T1000 (cell line): ENCODE data around the gene PIP5K1C.

Experiments
- DNase-seq: peaks from one replicate; lab custom pipeline; 2025; ENCODE audit warnings: mixed read lengths; lab: John Stamatoyannopoulos, UW

Gene PIP5K1C

DNA sequence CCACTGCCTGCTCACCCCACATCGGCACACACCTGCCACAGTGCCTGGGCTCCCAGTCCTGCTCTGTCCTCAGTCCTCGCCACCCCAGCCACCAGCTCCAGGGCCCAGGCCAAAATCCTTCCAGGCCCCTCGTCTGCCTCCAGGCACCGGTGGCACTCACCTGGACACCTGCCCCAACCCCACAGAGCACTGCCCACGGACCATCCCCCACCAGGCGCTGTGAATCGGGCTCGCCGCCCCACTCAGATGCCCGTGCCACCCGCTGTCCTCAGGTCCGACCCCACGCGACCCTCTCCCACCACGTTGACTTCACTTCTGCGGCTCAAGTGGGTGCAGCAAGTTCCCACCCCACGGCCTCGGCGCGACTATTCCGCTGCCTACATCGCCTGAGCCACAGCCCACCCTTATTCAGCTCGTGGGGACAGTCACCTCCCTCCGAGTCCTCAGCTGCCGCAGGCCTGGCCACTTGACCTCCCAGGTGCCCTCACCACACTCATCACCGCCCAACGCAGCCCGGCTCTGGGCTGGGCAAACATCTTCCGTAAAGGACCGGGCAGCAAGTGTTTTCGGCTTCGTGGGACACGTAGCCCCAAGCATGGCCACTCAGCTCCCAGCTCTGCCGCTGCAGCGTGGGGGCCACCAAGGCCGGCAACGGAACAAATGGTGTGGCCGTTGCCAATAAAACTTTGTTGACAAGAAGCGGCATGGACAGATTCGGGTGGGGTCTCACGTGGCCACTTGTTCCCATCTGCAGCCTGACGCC is 5.7 kb downstream of the PIP5K1C start:
- no peak for DNase-seq

DNA sequence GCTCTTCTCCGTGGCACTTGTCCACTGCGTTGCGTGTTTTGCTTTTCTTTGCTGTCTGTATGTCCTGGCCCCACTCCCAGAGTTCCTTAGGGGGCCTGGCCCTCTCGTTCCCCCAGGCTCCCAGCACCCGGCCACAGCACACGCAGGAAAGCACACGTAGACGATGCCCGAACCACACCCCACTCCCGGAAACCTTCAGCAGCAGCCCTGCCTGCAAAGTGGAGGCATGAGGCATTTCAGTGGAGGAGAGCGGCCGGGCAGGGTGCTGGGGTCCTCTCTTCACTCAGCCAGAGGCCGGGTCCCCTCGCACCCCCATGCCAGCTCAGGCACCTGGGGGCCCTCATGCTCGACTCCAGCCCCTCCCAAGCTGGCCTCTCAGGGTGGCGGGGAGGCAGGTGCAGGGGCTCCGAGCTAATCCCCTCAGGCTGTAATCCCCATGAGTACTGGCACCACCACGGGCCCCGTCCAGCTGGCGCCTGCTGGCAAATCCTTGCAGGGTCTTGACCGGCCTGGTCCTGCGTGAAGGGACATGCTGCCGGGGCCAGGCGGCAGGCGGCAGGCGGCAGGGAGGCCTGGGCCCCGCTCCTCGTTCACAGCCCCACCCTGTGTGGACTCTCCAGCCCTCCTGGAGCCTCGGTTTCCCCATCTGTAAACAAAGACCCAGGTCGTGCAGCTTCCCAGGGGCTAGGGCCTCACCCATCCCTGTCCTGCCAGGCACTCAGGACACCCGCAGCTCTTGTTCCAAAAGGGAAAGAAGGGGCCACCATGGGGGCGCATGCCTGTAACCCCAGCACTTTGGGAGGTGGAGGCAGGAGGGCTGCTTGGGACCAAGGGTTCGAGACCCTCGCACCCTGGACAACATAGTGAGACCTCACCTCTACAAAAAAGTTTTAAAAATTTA is 7.0 kb downstream of the PIP5K1C start:
- DNase-seq: no peak

DNA sequence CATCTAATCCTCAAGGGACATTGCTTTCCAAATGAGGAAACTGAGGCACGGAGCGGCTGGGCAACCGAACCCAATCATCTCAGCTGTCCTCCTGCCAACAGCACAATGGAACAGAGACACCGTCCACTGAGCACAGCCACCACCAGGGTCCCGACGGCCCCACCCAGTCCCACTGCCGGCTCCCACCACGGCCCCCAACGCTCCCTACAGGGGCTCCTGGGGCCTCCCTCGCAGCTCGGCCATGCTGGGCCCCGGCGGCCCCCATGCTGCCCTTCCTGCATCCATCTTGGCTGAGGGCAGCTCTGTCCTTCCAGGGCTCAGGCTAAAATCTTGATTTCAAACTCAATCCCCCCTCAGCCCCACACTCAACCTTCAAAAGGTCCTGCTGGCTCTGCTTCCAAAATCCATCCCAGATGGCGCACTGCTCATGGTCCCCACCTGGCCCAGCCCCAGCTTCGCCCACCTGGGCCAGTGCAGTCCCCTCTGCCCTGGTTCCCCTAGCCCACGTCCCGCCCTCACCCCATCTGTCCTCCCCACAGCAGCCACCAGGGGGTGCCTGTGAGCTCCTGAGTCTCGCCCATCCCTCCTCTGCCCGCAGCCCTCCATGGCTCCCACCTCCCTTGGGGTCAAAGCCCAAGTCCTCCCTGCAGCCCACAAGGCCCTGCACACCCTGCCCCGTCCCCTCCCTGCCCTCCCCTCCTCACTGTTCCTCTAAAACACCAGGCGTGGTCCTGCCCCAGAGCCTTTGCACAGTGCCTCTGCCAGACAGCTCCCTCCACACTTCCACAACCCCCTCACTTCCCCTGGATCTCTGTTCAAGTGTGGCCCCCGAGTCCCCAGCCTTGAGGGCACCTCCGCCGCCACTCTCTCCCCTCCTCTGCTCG is 7.9 kb downstream of the PIP5K1C start:
- no peak for DNase-seq

DNA sequence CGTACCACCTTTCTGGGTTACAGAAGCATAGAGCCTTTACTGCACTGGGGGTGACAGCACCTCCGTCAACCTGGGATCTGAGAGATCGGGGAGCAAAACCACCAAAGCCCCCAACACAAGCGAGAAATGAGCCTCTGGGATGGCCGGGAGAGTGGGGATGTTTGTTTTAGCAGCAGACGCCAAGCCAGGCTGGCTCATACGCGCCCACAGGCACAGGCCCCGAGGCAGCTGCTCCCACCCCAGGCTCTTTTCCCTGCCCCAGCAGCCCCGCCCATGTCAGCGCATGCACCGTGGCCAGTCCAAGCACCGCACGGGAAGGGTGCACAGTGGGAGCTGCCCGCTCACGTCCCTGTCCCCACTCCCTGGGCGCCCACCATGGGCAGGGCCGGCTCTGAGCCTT is 8.5 kb downstream of the PIP5K1C start:
- no peak for DNase-seq

DNA sequence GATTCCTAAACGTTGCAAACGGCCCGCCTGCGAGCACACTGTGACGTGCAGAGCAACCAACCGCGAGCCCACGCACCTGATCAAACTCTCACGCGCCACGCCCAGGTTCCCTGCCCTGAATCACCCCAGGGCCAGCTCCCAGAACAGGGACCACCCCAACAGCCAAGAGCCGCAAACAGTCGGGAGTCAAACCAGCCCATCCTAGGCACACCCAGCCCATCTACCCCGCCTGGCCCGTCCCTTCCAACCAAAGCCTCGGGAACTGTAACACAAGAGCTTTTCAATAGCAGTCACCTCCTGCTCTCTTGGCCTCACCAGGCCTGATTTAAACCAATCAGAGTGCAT is 8.9 kb downstream of the PIP5K1C start:
- DNase-seq: no peak

DNA sequence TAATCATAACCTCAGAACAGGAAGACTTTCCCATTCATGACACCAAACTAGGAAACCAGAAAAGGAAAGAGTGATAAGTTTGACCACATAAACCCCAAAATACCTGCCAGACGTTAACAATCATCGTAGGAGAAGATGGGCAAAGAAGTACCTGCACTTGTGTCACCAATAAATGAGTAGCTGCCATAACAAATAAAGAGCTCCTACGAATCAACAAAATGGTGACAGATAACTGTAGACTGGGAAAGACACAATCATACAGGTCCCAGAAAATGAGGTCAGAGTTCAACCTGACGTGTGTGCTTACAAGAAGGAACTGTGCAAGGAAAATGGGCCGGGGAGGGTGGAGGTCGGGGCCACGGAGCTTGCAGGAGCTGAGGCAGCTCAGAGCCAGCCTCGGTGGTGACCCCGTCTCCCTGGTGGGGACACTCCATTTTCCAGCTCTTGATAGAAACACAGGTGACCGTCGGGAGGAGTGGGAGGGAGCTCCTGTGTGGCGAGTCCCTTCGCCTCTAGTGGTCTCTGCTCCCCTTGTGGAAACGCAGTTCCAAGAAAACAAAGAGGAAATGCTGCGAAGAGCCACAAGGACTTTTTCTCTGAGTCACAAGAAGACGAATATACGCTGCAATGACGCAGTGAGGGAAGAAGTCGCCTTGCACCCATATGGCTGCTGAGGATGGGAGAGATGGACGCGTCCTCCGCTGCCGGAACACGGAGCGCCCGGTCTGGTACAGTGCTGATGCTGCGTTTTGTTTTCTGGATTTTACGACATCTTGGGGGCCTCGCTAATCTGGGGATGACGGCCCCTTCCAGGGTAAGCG is 9.5 kb downstream of the PIP5K1C start:
- DNase-seq: no peak

DNA sequence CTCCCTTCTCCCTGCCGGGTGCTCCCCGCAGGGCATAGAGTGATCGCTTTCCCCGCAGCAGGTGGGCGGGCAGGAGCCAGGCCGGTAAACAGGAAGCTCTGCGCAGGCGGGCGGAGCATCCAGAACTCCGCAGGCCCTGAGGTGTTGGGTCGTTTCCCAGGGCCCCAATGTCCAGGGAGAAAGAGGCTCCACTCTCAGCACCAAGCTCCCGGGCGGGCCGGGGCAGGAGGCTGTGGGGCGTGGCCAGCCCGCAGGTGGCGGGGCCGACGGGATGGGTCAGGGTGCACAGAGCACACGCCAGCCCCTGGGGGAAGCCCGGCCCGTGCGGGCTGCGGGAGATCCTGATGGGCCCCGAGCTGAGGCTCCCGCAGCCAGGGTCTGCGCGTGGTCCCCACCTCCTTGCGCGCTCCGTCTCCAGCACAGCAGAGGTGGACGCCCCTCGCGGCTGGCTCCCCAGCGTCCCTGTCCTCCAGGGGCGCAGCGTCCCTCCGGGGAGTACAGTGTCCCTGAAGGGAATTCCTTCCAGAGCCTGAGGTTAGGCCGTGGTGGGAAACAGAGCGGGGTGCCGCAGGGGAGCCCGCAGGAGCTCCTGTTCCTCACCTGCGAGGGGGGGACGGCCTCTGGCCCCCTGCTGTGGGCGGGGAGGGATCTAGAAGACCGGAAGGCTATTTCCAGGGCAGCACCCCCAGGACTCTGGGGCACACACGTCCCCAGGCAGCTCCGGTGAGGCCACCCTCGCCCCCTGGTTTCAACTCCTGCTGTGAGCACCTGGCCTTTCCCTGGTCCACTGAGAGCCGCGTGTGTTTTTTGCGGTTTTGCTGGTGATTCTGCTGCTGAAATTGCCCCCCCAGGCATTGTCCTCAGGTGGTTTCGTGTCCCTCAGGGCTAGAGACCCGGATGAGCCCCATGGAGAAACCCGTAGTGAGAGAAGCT is 12.2 kb downstream of the PIP5K1C start:
- no peak for DNase-seq

DNA sequence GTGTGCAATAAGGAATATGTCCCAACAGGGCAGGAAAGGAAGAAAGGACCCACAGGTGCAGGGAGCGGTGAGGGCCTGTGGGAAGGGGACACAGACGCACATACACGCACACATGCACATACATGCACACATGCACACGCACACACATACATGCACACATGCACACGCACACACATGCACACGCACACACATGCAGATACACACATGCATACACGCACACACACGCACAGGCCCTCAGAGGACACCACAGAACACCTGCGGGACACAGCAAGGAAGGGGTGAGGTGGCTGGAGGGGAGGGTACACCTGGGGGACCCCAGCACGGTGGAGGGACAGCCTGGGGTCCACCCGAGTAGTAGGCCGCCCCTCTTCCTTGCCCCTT is 12.9 kb downstream of the PIP5K1C start:
- no peak for DNase-seq

DNA sequence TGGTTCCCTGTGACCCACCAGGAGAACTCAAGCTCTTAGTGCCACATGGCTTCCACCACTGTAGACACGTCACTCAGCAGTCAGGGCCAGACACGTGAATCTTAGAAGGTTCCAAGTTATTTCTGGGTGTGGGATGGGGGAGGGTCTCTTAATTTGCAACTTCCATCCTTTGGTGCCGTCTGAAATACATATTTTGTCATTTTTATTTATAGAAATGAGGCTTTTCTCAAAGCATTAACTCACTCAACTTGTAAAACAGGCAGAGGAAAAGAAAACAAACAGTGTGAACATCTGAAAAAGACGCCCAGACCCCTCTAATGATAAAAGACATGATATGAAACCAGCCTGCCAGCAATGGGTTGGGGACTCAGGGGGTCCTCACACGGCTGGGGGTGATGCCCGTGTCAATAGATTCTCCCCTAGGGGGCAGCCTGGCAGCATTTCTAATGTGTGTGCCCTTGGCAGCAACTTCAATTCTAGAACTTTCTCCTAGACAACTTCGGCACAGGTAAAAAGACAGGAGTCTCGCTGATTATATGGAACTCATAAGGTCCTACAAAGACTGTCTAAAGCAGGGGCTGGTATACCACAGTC is 15.4 kb downstream of the PIP5K1C start:
- no peak for DNase-seq

DNA sequence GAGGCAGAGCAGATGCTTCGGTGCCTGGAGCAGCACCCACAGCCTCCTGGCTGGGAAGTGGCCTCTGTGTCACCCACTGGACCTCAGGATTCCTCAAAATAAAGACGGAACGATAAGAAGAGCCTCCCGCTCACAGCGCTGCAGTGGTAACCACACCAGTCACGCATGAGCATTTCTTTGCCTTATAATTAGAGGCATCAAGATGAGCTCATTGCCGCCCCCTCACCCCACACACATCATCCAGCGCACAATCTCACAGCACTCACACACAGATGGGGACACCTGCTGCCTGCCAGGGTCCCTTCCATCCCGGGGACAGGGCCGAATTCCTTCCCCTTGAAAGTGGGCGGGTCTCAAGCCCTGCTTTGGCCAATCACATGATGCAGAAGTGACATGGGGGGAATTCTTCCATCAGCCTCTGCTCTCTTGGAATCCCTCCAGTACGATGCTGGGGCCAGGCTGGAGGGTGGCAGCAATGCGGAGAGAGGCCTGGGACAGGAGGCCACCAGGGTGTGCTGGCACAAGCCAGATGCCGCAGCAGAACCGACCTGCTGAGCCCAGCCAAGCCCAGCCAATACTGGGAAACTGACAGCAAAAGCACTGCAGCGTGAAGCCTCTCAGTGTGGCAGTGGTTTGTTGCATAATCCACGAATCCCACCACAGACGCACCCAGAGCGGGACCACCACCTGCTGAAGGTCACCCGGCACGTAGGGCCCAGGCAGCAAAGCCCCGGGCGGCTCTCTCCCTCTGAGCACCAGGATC is 16.0 kb downstream of the PIP5K1C start:
- DNase-seq: no peak

DNA sequence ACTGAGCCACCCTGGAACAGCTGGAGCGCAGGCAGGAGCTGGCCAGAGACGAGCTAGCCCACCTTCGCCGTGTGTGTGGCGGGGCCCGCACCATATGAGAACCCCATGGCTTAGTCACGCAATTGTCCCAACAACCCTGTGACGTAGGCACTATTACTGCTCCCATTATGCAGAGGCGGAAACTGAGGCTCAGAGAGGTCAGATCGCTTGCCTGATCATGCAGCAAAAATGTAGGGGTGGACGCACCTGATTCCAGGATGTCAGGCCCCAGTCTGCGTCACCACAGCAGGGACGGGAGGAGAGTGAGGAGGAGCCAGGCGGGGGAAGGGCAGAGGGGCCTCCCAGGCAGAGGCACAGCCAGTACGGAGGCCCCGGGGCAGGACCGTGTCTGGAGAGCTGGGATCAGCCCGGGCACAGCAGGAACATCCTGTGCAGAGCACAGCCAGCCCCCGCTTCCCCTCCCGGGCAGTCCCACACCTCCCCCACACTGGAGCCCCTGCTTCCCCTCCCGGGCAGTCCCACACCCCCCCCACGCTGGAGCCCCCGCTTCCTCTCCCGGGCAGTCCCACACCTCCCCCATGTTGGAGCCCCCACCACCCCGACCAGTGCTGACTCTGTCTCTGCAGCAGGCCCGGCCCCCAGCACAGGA is 16.7 kb downstream of the PIP5K1C start:
- DNase-seq: no peak

DNA sequence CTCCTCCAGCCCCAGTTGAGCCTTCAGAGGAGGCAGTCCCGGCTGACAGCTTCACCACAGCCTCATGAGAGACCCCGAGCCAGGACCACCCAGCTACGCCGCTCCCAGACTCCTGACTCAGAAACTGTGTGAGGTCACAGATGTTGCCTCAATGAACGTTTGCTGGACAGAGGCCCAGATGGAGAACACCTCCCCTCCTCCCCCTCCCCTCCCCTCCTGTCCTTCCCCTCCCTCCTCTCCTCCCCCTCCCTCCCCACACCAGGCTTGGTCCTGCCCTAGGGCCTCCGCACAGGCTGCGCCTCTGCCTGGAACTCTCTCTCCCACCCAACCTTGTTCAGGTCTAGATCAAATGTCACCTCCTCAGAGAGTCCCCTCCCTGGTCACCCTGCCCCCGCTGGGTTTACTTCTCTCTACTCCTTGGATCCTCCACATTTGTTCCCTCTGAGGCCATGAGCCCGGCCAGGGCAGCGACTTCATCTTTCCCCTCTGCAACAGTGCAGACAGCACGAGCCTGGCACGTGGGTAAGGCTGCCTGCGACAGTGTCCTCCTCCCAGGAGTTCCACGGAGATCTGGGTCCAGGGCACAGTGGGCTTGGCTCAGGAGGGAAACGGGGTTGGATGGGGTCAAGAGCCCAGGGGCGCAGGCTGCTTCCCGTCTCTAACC is 17.4 kb downstream of the PIP5K1C start:
- DNase-seq: no peak

DNA sequence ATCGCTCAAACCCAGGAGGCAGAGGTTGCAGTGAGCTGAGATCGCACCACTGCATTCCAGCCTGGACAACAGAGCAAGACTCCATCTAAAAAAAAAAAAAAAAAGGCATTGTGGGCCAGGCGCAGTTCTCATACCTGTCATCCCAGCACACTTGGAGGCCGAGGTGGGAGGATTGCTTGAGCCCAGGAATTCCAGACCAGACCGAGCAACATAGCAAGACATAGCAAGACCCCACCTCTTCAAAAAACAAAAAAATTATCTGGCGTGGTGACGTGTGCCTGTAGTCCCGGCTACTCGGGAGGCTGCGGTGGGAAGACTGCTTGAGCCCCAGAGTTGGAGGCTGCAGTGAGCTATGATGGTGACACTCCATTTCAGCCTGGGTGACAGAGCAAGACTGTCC is 18.0 kb downstream of the PIP5K1C start:
- DNase-seq: no peak

DNA sequence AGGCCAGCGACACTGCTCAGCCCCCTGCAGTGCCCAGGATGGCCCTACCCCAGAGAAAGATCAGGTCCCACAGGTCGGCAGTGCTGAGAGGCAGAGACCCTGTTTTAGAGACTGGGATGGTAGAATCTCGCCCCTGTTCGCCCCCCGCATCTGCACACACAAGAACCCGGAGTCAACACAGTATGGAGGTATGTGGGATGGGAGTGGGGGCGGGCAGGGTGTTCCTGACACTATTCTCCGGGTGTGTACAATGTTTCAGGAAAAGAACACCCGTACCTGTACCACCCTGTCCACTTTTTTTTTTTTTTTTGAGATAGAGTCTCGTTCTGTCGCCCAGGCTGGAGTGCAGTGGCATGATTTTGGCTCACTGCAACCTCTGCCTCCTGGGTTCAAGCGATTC is 19.3 kb downstream of the PIP5K1C start:
- DNase-seq: no peak

DNA sequence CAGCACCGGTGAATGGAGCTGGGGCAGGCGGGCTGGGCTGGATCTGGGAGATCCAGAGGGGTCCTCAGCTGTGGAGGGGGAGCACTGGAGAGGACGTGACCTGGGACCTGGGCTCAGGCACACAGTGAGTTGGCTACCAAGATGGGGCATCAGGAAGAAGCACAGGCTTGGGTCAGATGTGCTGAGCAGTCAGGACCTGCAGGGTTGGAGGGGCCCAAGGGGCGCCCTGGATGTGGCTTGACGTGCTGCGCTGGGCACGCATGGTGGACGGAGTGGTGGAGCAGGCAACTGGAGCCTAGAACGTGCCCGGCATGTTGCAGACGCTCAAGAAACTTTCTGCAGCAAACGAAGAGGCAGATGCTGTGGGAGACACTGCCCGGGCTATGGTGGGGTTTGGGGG is 20.7 kb downstream of the PIP5K1C start:
- no peak for DNase-seq

DNA sequence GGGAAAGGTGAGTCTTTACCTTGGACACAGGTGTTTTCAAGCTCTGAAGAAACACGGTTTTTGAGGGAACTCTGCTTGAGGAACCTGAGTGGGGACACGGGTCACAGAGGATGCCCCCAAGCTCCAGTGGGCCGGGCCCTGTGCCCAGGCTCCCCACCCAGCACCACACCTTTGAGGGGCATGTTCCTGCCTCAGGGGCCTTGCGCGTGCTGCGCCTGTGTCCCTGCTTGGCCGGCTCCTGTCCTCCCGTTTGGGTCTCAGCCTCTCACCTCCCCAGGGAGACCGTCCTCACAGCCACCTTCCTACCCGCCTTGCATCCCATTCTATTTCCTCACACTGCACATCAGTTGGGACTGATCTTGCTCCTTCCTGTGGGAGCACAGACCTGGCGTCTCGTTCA is 21.1 kb downstream of the PIP5K1C start:
- no peak for DNase-seq

DNA sequence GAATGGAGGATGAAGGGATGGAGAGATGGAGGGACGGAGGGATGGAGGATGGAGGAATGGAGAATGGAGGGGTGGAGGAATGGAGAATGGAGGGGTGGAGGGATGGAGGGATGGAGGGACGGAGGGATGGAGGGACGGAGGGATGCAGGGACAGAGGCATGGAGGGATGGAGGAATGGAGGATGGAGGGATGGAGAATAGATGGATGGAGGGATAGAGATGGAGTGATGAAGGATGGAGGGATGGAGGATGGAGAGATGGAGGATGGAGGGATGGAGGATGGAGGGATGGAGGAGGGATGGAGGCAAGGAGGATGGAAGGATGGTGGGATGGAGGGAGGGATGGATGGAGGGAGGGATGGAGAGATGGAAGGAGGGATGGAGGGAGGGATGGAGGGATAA is 22.1 kb downstream of the PIP5K1C start:
- no peak for DNase-seq
